ENCODE data around the gene A3GALT2.

DNA sequence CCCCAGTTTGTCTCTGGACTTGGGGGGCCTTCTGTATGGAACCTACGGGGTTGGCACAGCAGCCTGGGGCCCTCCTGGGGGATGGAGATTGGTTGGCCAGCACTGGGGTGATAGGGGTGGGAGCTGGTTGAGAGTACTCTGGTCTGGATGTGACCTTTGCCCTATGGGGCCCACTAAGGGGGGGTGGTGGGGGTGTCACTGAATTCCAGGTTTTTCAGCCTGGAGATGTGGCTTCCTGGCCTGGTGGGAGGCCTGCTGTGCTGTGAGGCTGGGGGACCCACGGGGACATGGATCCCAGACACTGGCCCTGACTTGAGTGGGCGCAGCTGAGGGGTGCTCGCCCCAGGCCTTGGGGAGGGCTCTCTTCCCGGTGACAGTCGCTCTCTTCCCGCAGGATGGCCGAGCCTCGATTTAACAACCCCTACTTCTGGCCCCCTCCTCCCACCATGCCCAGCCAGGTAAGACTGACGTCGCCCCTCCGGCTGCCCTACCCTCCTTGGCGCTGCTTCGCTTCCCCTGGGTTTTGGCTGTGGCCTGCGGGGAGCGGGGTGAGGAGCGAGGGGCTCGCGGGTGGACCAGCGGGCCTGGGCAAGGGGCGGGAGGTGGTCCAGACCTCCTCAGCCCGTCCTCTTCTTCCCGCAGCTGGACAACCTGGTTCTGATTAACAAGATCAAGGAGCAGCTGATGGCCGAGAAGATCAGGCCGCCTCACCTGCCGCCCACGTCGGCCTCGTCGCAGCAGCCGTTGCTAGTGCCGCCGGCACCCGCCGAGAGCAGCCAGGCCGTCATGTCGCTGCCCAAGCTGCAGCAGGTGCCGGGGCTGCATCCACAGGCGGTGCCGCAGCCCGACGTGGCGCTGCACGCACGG is 45.0 kb downstream of the A3GALT2 start:
- TF ChIP-seq, protein P1, sequence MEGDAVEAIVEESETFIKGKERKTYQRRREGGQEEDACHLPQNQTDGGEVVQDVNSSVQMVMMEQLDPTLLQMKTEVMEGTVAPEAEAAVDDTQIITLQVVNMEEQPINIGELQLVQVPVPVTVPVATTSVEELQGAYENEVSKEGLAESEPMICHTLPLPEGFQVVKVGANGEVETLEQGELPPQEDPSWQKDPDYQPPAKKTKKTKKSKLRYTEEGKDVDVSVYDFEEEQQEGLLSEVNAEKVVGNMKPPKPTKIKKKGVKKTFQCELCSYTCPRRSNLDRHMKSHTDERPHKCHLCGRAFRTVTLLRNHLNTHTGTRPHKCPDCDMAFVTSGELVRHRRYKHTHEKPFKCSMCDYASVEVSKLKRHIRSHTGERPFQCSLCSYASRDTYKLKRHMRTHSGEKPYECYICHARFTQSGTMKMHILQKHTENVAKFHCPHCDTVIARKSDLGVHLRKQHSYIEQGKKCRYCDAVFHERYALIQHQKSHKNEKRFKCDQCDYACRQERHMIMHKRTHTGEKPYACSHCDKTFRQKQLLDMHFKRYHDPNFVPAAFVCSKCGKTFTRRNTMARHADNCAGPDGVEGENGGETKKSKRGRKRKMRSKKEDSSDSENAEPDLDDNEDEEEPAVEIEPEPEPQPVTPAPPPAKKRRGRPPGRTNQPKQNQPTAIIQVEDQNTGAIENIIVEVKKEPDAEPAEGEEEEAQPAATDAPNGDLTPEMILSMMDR (IDR thresholded peaks at IDR 0.05; ENCODE audit: poor library complexity, severe bottlenecking): no peak
- no peak for TF ChIP-seq POLR2AphosphoS5 (IDR thresholded peaks at IDR 0.05)
